A549 (cell line): ENCODE results near the gene SORT1.

Experiments
- BCL3 ChIP-seq: fragments of >200 bp; sonication (Bioruptor Twin); formaldehyde crosslinking; IDR thresholded peaks from 3 replicates; pipeline ENCODE4 v1.6.1; 2016
- CEBPB ChIP-seq, 2 experiments: fragments of >200 bp in 1 of 2; sonication (Bioruptor Twin) in 1 of 2; formaldehyde crosslinking in 1 of 2; IDR thresholded peaks; 2 replicates each; pipeline ENCODE4 v1.6.1; 2012 to 2016
- CTCF ChIP-seq: fragments of >200 bp; sonication (Bioruptor Twin); formaldehyde crosslinking; IDR thresholded peaks from 3 replicates; pipeline ENCODE4 v1.5.1; 2016
- HOXA7 ChIP-seq: fragments of 250-450 bp; sonication (Bioruptor Pico); IDR thresholded peaks from 2 replicates; pipeline ENCODE4 v1.5.0; 2020; ENCODE audit warnings: mild to moderate bottlenecking, moderate library complexity
- MYC ChIP-seq: IDR thresholded peaks from 2 replicates; pipeline ENCODE4 v1.6.1; 2012; ENCODE audit warnings: mild to moderate bottlenecking, inconsistent platforms, low read length, improper control_type of control experiment, borderline replicate concordance
- NR3C1 ChIP-seq: fragments of >200 bp; sonication (Bioruptor Twin); formaldehyde crosslinking; IDR thresholded peaks from 3 replicates; pipeline ENCODE4 v1.6.1; 2017
- POLR2A ChIP-seq: IDR thresholded peaks from 2 replicates; pipeline ENCODE4 v1.6.1; 2012; ENCODE audit warnings: mild to moderate bottlenecking, low read length
- POLR2AphosphoS2 ChIP-seq: conservative IDR thresholded peaks from 2 replicates; pipeline ENCODE4 v1.6.1; 2012; ENCODE audit warnings: low read length, improper control_type of control experiment, inconsistent platforms
- RCOR1 ChIP-seq: fragments of 150-350 bp; IDR thresholded peaks from 2 replicates; pipeline ENCODE4 v1.6.1; 2014; ENCODE audit warnings: antibody characterized with exemption, low read length, low read depth
- REST ChIP-seq: fragments of 200-600 bp; sonication (generic); IDR thresholded peaks from 2 replicates; pipeline ENCODE4 v1.6.1; 2016; ENCODE audit warnings: antibody characterized with exemption, mild to moderate bottlenecking, moderate library complexity
- SMC3 ChIP-seq: fragments of >200 bp; sonication (Bioruptor Twin); formaldehyde crosslinking; IDR thresholded peaks from 3 replicates; pipeline ENCODE4 v1.6.1; 2018; ENCODE audit warnings: inconsistent platforms
- TP53 ChIP-seq: fragments of 250-450 bp; sonication (Bioruptor Pico); IDR thresholded peaks from 2 replicates; pipeline ENCODE4 v1.5.0; 2021; ENCODE audit warnings: mild to moderate bottlenecking, moderate library complexity
- ZFP36 ChIP-seq: fragments of 450-650 bp; IDR thresholded peaks from 2 replicates; pipeline ENCODE4 v1.6.1; 2014; ENCODE audit warnings: borderline replicate concordance; ENCODE audit not compliant: partially characterized antibody

- no peak for TF ChIP-seq CTCF
- TF ChIP-seq POLR2A = no peak
- TF ChIP-seq BCL3 = no peak
- TF ChIP-seq TP53 (CRISPR knock-in tag) = no peak
- no peak for TF ChIP-seq ZFP36
- TF ChIP-seq REST = no peak
- TF ChIP-seq MYC = no peak
- no peak for TF ChIP-seq SMC3
- no peak for TF ChIP-seq HOXA7
- no peak for TF ChIP-seq CEBPB (IDR thresholded peaks at IDR 0.05)
- TF ChIP-seq POLR2AphosphoS2 = no peak
- no peak for TF ChIP-seq RCOR1
- no peak for TF ChIP-seq NR3C1
These were observed 132.7 kb downstream of the SORT1 start for GRCh38 chr1:109265016-109265415.
